ENCODE results near the gene PRSS3.
"Not testable (repeated sequence)": the region's sequence is repeated elsewhere in the genome, so short reads cannot be mapped to it uniquely, and the experiment has no call there.

PRSS3 gene

DNA sequence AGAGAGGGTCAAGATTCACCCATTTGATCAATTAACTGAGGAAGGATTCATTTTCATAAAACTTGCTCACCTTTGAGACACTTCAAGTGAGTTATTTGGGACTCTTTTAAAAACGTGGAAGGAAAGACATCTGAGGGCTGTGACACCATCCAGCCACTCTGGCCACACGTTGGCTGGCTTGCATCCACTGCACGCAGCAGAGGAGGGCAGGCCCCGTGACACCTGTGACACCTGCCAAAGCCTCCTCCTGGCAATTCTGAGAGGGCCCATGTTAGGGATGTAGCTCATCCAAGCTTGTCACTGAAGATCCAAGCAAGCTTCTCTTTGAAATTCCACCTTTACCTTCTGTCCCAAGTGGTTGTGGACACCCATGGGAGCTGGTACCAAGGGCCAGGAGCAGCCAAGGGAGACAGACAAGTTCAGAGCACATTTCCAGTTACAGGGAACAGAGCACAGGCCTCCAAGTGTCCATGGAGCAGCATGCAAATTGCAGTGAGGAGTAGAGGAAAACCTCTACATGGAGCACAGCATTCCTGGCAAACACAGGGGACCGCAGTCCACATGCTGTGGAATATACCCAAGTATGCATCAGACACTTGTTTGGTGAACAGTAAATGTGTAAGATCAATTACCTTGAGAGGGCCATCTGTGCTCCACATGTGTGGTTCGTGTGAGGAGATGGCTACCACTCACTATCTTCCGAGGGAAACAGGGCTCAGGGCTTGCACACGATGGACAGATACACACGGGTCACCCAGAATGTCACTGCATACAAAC, 4.8 kb downstream of the PRSS3 start:
- no peak for TF ChIP-seq ZNF274 (IDR thresholded peaks at IDR 0.05; ENCODE audit: low read depth, low read length)
- H3K4me3 ChIP-seq (ENCODE audit: low read length): no peak overlapping the region

DNA sequence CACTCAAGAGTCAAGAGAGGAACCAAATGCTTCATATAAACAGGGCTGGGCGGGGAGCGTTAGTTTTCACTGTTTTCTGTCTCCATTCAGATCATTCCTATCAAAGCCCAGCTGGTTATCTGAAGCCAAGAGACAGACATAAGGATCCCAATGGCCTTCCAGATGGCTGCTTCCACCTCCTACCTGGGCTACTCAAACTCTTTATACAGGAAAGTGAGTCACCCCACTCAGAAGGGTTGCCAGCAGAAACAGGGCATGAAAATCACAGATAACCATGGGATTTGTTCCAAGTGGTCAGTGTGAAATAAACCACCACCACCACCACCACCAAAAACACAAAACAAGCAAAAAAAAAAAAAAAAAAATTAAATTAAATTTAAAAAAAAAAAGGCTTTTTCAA, 5.5 kb downstream of the PRSS3 start:
- H3K4me3 ChIP-seq (ENCODE audit: low read length): no peak overlapping the region
- TF ChIP-seq ZNF274 (IDR thresholded peaks at IDR 0.05; ENCODE audit: low read depth, low read length): no peak

- H3K4me3 ChIP-seq (ENCODE audit: low read length): not testable (repeated sequence)
Observed at GRCh38 chr9:33801943-33802500, 6.7 kb downstream of the PRSS3 start.

DNA sequence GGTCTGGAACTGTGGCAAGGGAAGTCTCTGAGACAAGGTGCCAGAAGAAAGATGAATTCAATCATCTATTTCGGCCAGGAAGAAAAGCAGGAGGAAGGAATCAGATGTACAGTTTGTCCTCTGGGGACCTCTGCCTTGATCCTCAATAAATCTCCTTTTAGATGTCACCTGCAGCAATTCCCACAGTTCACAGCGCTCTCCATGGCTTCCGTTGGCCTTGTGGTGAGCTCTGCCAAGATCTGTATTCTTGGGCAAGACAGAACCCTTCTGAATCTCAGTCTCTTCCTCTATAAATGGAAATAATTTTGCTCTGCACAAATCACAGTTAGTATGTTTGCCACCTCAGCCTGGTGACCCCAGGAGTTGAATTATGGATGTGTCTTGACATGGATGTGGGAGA, 8.8 kb downstream of the PRSS3 start:
- H3K4me3 ChIP-seq (ENCODE audit: low read length): not testable (repeated sequence)

DNA sequence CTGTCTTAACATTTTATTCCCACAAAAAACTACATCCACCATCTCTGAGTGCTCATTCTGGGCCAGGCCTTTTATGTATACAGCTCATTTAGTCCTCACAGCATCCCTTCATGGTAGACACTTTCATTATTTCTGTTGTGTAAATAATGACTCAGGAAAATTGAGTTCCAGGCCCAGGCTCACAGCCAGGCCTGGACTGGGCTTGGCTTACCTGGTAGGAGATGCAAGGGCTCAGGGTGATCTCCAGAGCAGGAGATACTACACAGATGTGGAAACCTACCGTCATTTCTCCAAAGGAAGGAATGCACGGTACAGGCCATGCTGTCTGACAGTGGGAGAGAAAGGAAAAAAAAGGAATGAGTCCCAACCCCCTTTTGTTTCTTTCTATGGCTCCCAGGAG, 11.8 kb downstream of the PRSS3 start:
- H3K4me3 ChIP-seq (ENCODE audit: low read length): not testable (repeated sequence)

GRCh38 chr9:33808979-33809322, 13.6 kb downstream of the PRSS3 start:
- H3K4me3 ChIP-seq (ENCODE audit: low read length): not testable (repeated sequence)

GRCh38 chr9:33809506-33809905, 14.1 kb downstream of the PRSS3 start:
- TF ChIP-seq ZNF274 (IDR thresholded peaks at IDR 0.05; ENCODE audit: low read depth, low read length): no peak
- peak overlapping the region; percentile 47; the same call in 1 of the 2 replicates for H3K4me3 ChIP-seq (ENCODE audit: low read length)

GRCh38 chr9:33813712-33814641, 18.6 kb downstream of the PRSS3 start:
- TF ChIP-seq ZNF274 (IDR thresholded peaks at IDR 0.05; ENCODE audit: low read depth, low read length): no peak
- no peak overlapping the region for H3K4me3 ChIP-seq (ENCODE audit: low read length)

DNA sequence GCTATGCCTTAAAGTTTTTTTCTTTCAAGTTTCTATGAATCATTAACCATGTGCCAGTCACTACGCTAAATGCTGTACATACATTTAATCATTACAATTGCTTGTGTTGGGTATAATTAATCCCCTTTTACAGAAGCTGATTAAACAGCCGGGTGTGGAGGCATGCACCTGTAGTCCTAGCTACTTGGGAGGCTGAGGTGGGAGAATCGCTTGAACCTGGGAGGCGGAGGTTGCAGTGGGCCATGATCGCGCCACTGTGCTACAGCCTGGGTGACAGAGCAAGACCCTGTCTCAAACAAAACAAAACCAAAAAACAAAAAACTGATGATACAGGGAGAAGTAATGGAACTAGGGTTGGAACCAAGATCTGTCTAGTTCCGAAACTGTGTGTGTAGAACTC, 20.4 kb downstream of the PRSS3 start:
- TF ChIP-seq ZNF274 (IDR thresholded peaks at IDR 0.05; ENCODE audit: low read depth, low read length): no peak
- H3K4me3 ChIP-seq (ENCODE audit: low read length): no peak overlapping the region; the same call in 1 of the 2 replicates

DNA sequence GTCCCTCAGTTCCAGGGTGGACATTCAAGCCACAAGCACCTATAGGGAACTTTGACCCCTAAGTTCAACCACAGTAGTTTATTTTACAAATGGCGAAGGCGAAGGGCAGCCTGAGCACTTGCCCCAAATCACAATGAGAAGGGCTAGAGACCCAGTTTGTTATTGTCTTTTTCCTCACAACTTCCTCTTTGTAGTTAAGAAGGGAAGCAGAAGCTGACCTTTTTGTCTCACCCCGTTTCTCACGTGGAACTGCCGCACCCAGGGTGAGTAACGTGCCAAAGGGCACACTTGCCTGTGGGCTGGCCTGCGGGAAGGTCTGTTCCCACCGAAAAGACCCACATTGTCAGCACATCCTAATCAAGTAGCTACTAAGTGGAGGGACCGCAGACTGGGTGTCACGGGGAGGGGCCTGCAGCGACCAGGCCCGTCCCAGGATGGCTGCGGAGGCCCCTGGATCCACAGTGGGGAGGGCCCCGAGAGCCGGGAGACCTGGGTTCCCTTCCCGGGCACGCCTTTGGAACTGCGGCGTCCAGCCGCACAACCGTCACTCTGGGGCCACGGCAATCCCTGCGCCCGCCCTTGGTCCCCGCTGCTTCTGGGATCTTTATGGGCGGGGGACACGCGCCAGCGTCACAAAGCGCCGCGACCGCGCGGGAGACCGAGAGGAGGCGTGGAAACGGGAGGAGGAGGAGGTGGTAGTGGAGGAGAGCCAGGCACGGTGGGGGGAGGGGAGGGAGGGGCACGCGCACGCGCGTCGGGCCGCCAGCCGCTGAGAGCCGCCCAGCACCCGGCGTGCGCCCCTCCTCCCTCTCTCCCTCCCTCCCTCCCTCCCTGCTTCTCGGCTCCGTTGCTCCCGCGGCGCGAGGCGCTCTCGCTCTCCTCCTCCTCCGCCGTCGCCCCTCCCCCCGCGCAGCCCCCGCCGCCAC, 21.2 kb downstream of the PRSS3 start, which contains the start of gene UBE2R2:
Gene UBE2R2, plus strand, starts transcription at position 834 of the 926 bp plus-strand sequence. CDS start 598 bp downstream, outside the sequence.
- TF ChIP-seq ZNF274 (IDR thresholded peaks at IDR 0.05; ENCODE audit: low read depth, low read length): no peak
- H3K4me3 ChIP-seq (ENCODE audit: low read length): peak within 1 kb of the TSS; percentile 94

- no peak for TF ChIP-seq ZNF274 (IDR thresholded peaks at IDR 0.05; ENCODE audit: low read depth, low read length)
- peak overlapping the region; percentile 94 for H3K4me3 ChIP-seq (ENCODE audit: low read length)
Observed at GRCh38 chr9:33817327-33818166, 22.2 kb downstream of the PRSS3 start.

DNA sequence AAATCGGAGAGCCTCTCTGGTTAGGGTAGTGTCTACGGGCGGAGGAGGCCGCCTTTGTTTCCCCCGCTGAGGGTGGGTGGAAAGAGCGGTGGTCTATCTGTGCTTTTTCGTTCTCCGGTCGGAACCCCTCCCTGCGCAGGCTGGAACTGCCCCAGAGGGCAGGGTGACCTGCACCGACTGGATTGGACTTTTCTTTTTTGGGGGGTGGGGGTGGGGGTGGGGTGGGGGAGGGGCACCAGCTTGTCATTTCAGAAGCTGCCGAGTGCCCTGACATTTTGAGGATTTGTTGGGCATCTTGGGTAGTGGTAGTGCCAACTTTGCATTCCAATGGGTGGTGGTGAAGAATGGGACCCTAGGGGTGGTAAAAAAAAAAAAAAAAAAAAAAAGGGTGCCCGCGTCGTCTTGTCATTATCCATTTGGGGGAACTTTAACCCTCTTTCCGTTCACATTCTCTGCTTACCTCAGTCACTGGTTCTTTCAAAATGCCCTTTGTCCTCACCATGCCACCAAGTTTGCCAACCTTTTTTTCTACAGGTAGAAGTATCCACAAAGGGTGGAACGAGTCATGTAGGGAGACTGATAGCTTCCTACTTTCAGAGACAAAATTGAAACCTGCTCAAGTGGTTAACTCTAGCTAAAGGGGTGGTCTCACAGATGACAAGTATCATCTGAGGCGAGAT, 22.9 kb downstream of the PRSS3 start:
- TF ChIP-seq ZNF274 (IDR thresholded peaks at IDR 0.05; ENCODE audit: low read depth, low read length): no peak
- peak overlapping the region; percentile 94 for H3K4me3 ChIP-seq (ENCODE audit: low read length)
